HG02870 (cell line): Measurements from ENCODE around the gene ATP2B3.
"Not testable (repeated sequence)": the region's sequence is repeated elsewhere in the genome, so short reads cannot be mapped to it uniquely, and the experiment has no call there.

Source experiments
- ATAC-seq: cut with Tn5 transposase; IDR thresholded peaks from one replicate; pipeline ENCODE4 v1.9.1; 2021; ENCODE audit warnings: mild to moderate bottlenecking, moderate library complexity; ENCODE audit not compliant: unreplicated experiment

Gene ATP2B3

GRCh38 chrX:153592091-153592833, 74.8 kb downstream of the ATP2B3 start:
- no peak for ATAC-seq

GRCh38 chrX:153592966-153593688, 75.7 kb downstream of the ATP2B3 start:
- no peak for ATAC-seq

GRCh38 chrX:153593811-153594500, 76.5 kb downstream of the ATP2B3 start:
- ATAC-seq = no peak

- ATAC-seq = no peak
These were observed 77.9 kb downstream of the ATP2B3 start for GRCh38 chrX:153595387-153595786.

- ATAC-seq = no peak
These were observed 78.7 kb downstream of the ATP2B3 start for GRCh38 chrX:153595859-153596857.

- no peak for ATAC-seq
These were observed 79.7 kb downstream of the ATP2B3 start for GRCh38 chrX:153596981-153597750.

- peak; percentile 33 for ATAC-seq
These were observed 81.2 kb downstream of the ATP2B3 start, which contains the start of gene CCNQ for GRCh38 chrX:153598541-153599191. CCNQ (minus strand) TSS chrX:153599139; CDS start chrX:153599073, 66 bp downstream.

- peak; percentile 74 for ATAC-seq
These were observed 82.0 kb downstream of the ATP2B3 start for GRCh38 chrX:153599192-153600031.

GRCh38 chrX:153600032-153600373, 82.6 kb downstream of the ATP2B3 start:
- no peak for ATAC-seq

GRCh38 chrX:153600921-153601320, 83.5 kb downstream of the ATP2B3 start:
- ATAC-seq = no peak

GRCh38 chrX:153601511-153602110, 84.2 kb downstream of the ATP2B3 start:
- no peak for ATAC-seq

GRCh38 chrX:153602601-153603000, 85.2 kb downstream of the ATP2B3 start:
- no peak for ATAC-seq

- no peak for ATAC-seq
These were observed 85.8 kb downstream of the ATP2B3 start for GRCh38 chrX:153603131-153603656.

- not testable (repeated sequence) for ATAC-seq
These were observed 87.4 kb downstream of the ATP2B3 start for GRCh38 chrX:153604666-153605380.

- no peak for ATAC-seq
These were observed 89.1 kb downstream of the ATP2B3 start for GRCh38 chrX:153606503-153606902.

- ATAC-seq = no peak
These were observed 90.9 kb downstream of the ATP2B3 start for GRCh38 chrX:153608376-153608775.

- ATAC-seq = no peak
These were observed 91.4 kb downstream of the ATP2B3 start for GRCh38 chrX:153608806-153609205.
